ENCODE results near the gene ZNF385B.

ZNF385B gene

DNA sequence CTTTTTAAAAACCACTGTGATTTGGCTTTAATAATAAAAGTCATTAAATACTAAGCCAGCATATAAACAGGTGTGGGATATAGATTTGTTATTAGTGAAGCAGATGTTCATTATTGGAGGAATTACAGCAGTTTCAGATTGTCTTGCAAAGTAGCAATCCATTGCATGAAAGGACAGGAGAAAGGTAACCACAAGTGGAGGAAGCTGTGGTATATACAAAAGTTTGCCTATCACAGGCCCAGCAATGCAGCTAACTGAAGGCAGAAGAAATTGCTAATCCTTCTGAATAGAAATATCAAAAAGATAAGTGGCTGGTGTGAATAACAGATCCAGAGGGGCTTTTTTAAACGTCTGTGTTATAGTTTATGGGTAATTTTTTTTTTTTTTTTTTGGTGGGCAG is 199.4 kb downstream of the ZNF385B start:
- no peaks in the 10 kb centered on the region for H3K36me3 ChIP-seq (ENCODE audit: control insufficient read depth in 2 of 2, insufficient read depth in 1 of 2, low read length in 2 of 2)
- no peaks in the 10 kb centered on the region for H3K4me1 ChIP-seq (ENCODE audit: control insufficient read depth, insufficient read depth, low read length)
- ChIA-PET CTCF (interaction anchor here (0.6 kb wide), 1 partner anchor 250 kb away, joined by 3 read pairs; no protein-coding TSS in a partner anchor), POLR2A (no interaction called here)
- H3K27ac ChIP-seq (ENCODE audit: extremely low read depth, low read depth, low read length) = no peak overlapping the region
- no peaks in the 10 kb centered on the region for H3K9me3 ChIP-seq (ENCODE audit: control insufficient read depth, insufficient read depth, low read depth, low read length)
- TF ChIP-seq ZNF37A (tag by site-specific recombination; IDR thresholded peaks at IDR 0.05) = no peak
- TF ChIP-seq ZNF19 (tag by site-specific recombination; IDR thresholded peaks at IDR 0.05; ENCODE audit: low read depth) = no peak
- TF ChIP-seq, protein P1, sequence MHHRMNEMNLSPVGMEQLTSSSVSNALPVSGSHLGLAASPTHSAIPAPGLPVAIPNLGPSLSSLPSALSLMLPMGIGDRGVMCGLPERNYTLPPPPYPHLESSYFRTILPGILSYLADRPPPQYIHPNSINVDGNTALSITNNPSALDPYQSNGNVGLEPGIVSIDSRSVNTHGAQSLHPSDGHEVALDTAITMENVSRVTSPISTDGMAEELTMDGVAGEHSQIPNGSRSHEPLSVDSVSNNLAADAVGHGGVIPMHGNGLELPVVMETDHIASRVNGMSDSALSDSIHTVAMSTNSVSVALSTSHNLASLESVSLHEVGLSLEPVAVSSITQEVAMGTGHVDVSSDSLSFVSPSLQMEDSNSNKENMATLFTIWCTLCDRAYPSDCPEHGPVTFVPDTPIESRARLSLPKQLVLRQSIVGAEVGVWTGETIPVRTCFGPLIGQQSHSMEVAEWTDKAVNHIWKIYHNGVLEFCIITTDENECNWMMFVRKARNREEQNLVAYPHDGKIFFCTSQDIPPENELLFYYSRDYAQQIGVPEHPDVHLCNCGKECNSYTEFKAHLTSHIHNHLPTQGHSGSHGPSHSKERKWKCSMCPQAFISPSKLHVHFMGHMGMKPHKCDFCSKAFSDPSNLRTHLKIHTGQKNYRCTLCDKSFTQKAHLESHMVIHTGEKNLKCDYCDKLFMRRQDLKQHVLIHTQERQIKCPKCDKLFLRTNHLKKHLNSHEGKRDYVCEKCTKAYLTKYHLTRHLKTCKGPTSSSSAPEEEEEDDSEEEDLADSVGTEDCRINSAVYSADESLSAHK (tag by site-specific recombination; IDR thresholded peaks at IDR 0.05) = no peak
- TF ChIP-seq, protein P2, sequence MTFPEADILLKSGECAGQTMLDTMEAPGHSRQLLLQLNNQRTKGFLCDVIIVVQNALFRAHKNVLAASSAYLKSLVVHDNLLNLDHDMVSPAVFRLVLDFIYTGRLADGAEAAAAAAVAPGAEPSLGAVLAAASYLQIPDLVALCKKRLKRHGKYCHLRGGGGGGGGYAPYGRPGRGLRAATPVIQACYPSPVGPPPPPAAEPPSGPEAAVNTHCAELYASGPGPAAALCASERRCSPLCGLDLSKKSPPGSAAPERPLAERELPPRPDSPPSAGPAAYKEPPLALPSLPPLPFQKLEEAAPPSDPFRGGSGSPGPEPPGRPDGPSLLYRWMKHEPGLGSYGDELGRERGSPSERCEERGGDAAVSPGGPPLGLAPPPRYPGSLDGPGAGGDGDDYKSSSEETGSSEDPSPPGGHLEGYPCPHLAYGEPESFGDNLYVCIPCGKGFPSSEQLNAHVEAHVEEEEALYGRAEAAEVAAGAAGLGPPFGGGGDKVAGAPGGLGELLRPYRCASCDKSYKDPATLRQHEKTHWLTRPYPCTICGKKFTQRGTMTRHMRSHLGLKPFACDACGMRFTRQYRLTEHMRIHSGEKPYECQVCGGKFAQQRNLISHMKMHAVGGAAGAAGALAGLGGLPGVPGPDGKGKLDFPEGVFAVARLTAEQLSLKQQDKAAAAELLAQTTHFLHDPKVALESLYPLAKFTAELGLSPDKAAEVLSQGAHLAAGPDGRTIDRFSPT (tag by site-specific recombination; IDR thresholded peaks at IDR 0.05) = no peak
- no peak for TF ChIP-seq ZNF146 (tag by site-specific recombination; IDR thresholded peaks at IDR 0.05)
- no peak for TF ChIP-seq ZNF76 (tag by site-specific recombination; IDR thresholded peaks at IDR 0.05; ENCODE audit: borderline replicate concordance, low read depth)
- no peak for TF ChIP-seq ZNF585B (tag by site-specific recombination; IDR thresholded peaks at IDR 0.05)
- TF ChIP-seq KLF9 (tag by site-specific recombination; IDR thresholded peaks at IDR 0.05; ENCODE audit: low read depth) = no peak
- TF ChIP-seq ZEB2 (tag by site-specific recombination; IDR thresholded peaks at IDR 0.05) = no peak
- TF ChIP-seq, protein P3, sequence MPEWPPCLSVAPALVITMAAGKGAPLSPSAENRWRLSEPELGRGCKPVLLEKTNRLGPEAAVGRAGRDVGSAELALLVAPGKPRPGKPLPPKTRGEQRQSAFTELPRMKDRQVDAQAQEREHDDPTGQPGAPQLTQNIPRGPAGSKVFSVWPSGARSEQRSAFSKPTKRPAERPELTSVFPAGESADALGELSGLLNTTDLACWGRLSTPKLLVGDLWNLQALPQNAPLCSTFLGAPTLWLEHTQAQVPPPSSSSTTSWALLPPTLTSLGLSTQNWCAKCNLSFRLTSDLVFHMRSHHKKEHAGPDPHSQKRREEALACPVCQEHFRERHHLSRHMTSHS (tag by site-specific recombination; IDR thresholded peaks at IDR 0.05) = no peak
- TF ChIP-seq MEIS1 (CRISPR knock-in tag; IDR thresholded peaks at IDR 0.05; ENCODE audit: borderline replicate concordance) = no peak
- no peak for TF ChIP-seq ZNF48 (tag by site-specific recombination; IDR thresholded peaks at IDR 0.05)
- TF ChIP-seq ZNF555 (tag by site-specific recombination; conservative IDR thresholded peaks at IDR 0.05) = no peak
- no peak for TF ChIP-seq KLF7 (tag by site-specific recombination; IDR thresholded peaks at IDR 0.05; ENCODE audit: borderline replicate concordance)
- TF ChIP-seq, protein P4, sequence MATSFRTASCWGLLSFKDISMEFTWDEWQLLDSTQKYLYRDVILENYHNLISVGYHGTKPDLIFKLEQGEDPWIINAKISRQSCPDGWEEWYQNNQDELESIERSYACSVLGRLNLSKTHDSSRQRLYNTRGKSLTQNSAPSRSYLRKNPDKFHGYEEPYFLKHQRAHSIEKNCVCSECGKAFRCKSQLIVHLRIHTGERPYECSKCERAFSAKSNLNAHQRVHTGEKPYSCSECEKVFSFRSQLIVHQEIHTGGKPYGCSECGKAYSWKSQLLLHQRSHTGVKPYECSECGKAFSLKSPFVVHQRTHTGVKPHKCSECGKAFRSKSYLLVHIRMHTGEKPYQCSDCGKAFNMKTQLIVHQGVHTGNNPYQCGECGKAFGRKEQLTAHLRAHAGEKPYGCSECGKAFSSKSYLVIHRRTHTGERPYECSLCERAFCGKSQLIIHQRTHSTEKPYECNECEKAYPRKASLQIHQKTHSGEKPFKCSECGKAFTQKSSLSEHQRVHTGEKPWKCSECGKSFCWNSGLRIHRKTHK (tag by site-specific recombination; IDR thresholded peaks at IDR 0.05) = no peak
- TF ChIP-seq, protein P5, sequence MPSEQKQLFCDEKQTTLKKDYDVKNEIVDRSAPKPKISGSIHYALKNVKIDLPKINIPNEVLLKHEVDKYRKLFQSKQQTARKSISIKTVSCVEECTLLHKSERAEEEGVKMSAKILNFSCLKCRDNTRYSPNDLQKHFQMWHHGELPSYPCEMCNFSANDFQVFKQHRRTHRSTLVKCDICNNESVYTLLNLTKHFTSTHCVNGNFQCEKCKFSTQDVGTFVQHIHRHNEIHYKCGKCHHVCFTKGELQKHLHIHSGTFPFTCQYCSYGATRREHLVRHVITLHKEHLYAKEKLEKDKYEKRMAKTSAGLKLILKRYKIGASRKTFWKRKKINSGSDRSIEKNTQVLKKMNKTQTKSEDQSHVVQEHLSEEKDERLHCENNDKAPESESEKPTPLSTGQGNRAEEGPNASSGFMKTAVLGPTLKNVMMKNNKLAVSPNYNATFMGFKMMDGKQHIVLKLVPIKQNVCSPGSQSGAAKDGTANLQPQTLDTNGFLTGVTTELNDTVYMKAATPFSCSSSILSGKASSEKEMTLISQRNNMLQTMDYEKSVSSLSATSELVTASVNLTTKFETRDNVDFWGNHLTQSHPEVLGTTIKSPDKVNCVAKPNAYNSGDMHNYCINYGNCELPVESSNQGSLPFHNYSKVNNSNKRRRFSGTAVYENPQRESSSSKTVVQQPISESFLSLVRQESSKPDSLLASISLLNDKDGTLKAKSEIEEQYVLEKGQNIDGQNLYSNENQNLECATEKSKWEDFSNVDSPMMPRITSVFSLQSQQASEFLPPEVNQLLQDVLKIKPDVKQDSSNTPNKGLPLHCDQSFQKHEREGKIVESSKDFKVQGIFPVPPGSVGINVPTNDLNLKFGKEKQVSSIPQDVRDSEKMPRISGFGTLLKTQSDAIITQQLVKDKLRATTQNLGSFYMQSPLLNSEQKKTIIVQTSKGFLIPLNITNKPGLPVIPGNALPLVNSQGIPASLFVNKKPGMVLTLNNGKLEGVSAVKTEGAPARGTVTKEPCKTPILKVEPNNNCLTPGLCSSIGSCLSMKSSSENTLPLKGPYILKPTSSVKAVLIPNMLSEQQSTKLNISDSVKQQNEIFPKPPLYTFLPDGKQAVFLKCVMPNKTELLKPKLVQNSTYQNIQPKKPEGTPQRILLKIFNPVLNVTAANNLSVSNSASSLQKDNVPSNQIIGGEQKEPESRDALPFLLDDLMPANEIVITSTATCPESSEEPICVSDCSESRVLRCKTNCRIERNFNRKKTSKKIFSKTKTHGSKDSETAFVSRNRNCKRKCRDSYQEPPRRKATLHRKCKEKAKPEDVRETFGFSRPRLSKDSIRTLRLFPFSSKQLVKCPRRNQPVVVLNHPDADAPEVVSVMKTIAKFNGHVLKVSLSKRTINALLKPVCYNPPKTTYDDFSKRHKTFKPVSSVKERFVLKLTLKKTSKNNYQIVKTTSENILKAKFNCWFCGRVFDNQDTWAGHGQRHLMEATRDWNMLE (tag by site-specific recombination; conservative IDR thresholded peaks at IDR 0.05; ENCODE audit: low read depth) = no peak
- TF ChIP-seq, protein P6, sequence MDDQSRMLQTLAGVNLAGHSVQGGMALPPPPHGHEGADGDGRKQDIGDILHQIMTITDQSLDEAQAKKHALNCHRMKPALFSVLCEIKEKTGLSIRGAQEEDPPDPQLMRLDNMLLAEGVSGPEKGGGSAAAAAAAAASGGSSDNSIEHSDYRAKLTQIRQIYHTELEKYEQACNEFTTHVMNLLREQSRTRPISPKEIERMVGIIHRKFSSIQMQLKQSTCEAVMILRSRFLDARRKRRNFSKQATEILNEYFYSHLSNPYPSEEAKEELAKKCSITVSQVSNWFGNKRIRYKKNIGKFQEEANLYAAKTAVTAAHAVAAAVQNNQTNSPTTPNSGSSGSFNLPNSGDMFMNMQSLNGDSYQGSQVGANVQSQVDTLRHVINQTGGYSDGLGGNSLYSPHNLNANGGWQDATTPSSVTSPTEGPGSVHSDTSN (CRISPR knock-in tag; IDR thresholded peaks at IDR 0.05) = no peak
- no peak for TF ChIP-seq YY2 (tag by site-specific recombination; IDR thresholded peaks at IDR 0.05)
- TF ChIP-seq ZNF776 (tag by site-specific recombination; IDR thresholded peaks at IDR 0.05; ENCODE audit: borderline replicate concordance) = no peak
- H3K4me3 ChIP-seq (ENCODE audit: low read depth, low read length) = no peak overlapping the region
